A549 (cell line): Measurements from ENCODE around the gene PPP1R12C.

Source experiments
- CTCF ChIP-seq: fragments of >200 bp; sonication (Bioruptor Twin); formaldehyde crosslinking; IDR thresholded peaks from 3 replicates; pipeline ENCODE4 v1.5.1; 2016
- JUN ChIP-seq, 2 experiments: fragments of >200 bp; sonication (Bioruptor Twin); formaldehyde crosslinking; IDR thresholded peaks; 2 replicates in 1 of 2; 3 replicates in 1 of 2; pipeline ENCODE4 v1.6.1; 2016 to 2017

GRCh38 chr19:55046975-55047622 is 70.3 kb downstream of the PPP1R12C start:
- TF ChIP-seq CTCF (no peak), JUN (IDR thresholded peaks at IDR 0.05) (no peak)
